HG02588 (cell line): ENCODE data around the gene CCDC85A.
A peak's percentile ranks its signal among the peaks of the same experiment; 100 is the strongest.

Experiments used
- ATAC-seq: cut with Tn5 transposase; IDR thresholded peaks from one replicate; pipeline ENCODE4 v1.9.1; 2021; ENCODE audit warnings: mild to moderate bottlenecking, moderate library complexity; ENCODE audit not compliant: unreplicated experiment

CCDC85A gene

DNA sequence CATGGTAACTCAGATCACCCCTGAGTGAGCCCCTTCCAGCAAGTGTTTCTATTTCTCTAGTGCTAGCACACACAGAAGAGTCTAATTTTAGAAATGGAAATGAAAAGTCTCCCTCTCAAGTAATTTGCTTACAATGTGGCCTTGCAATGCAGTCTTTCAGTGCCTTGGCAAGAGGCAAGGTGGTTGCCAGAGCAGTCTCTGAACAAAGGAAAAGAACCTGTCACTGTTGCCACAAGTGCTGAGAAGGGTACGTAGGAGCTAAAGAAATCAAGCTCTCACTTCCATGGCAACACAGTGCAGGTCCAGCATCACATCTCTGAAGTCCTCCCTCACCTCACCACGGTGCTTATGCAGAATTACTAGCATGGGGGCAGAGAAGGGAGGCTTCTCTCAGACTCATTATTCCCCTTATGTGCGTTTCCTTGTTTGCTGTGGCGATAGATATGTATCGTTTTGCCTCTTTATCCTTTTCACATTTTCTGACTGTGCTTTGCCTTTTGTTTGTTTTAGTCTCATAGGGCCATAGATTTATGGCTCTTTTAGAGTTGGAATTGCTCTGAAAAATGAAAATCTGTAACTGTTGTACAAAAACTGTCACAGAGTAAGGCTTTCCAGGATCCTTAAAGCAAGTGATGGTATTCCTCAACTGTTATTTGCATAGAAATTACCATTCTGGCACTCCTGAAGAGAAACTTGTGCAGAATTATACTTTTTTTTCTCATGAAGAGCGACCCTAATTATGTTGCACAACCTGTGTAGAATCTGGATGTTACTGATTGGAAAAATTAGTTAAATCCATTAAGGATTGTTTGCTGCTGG lies 164.8 kb downstream of the CCDC85A start:
- ATAC-seq = no peak

DNA sequence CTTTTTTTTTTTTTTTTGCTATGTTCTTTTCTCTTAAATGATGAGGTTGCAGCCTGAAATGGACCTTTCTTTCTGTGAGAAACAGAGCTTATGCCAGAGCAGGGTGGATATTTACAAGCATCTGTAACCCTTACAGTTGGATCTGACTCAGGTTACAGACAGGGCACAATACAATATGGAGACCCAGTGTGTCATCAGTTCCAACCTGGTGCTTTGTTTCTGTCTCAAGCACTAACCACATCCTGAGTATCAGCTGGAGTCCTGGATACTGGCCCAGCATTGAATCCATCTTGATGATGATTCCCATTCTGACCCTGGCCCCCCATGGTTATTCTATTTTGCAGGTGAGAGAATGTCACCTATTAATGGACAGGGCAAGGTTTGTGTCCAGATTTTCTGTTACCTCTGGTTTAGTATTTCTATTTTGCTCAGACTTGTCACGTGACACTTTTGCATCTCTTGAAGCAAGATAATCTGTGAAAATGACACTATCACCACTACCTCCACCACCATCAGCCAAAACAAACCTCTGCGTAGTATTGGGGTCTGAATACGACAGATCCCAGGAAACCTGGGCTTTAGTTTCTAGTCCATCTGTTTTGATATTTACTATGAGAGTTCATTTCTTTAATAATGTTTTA lies 174.0 kb downstream of the CCDC85A start:
- no peak for ATAC-seq

DNA sequence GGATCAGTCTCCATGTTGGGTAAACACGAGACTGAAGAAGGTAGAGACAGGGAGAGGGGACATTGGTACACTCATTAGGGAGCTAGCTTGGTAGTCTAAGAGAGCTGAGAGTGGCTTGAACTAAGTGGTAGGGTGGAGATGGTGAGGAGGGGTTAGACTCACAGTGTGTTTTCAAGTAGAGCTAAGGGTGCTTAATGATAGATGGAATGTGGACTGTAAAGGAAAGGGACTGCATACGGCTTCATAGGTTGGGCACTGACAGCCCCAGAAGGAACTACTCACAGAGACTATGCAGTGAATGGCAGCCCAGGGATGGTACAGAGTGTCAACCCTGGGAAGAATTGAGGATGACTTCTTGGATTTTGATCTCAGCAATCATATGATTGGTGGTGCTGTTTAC lies 178.1 kb downstream of the CCDC85A start:
- ATAC-seq = no peak

DNA sequence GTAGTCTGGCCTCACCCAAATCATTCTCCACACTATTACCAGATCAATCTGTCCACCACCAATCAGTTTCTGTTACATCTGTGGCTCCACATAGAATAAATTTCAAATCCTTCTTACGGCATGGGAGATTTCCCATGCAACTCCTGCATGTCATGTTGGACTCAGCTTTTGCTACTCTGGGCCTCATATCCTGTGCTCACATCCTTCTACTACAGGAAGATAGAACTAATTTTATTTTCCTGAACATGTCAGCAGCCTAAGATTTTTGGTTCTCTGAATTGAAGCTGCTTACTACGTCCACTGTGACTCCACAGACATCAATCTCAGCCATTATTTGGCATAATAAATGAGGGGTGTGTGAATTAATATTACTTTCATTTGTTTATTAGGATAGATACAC lies 181.1 kb downstream of the CCDC85A start:
- ATAC-seq = no peak

DNA sequence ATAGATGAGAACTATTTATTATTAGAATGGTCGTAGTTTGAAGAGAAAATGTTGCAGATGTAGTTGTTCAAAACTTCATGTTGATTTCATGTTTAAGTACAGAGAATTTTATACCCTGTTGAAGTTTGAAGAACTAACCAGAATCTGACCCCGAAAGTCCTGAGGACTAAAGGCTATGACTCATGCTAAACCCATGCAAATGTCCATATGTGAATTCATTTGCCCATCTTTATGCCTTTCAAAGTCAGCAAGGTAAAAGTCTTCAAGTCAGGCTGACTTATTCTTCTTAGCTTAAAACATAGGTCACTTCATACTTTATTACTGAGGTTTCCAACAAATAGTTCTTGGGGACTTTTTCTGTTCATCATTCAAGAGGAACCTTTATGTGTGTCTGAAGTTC lies 185.5 kb downstream of the CCDC85A start:
- no peak for ATAC-seq

DNA sequence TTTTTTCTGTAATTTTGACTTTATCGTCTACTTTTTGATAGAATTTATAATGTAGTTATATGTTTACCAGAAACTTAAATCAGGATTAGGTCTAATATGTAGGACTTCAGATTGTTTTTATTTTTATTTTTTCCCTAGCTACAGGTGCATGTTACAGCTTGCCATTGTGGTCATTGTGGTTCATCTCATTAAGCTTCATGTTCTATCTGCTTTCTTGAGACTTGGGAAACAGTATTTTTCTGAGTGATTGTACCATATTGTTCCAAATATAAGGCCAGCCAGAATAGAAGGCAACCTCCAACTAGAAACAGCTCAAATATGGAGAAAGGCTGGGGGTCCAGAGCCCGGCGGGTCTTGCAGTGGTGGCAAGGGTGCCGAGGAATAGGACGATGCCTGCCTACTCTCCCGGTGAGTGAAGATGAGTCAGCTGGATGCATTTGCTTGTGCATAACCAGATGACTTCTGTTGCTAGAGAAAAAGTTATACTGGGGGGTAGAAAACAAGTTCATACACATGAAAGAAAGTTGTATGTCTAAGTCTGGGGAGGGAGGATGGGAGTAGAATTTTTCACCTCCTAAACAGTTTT lies 188.4 kb downstream of the CCDC85A start:
- ATAC-seq = no peak

DNA sequence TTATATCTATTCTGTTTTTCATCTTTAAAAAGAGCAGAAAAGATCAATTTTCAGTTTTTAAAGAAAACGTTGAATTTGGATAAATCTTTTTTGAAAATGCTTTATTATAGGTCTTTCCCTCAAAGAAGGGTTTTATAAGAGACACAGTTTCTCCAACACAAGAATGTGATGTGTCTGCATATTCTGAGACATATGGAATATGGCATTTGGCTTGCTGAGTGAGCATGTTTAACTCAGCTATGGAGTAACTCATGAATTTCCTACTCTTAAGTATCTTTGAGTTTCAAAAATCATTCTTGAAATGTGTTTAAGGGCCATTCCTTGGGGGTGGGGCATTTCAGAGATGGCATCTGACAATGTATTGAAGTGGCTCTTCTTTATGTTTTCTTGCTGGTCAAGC lies 191.5 kb downstream of the CCDC85A start:
- ATAC-seq = no peak

DNA sequence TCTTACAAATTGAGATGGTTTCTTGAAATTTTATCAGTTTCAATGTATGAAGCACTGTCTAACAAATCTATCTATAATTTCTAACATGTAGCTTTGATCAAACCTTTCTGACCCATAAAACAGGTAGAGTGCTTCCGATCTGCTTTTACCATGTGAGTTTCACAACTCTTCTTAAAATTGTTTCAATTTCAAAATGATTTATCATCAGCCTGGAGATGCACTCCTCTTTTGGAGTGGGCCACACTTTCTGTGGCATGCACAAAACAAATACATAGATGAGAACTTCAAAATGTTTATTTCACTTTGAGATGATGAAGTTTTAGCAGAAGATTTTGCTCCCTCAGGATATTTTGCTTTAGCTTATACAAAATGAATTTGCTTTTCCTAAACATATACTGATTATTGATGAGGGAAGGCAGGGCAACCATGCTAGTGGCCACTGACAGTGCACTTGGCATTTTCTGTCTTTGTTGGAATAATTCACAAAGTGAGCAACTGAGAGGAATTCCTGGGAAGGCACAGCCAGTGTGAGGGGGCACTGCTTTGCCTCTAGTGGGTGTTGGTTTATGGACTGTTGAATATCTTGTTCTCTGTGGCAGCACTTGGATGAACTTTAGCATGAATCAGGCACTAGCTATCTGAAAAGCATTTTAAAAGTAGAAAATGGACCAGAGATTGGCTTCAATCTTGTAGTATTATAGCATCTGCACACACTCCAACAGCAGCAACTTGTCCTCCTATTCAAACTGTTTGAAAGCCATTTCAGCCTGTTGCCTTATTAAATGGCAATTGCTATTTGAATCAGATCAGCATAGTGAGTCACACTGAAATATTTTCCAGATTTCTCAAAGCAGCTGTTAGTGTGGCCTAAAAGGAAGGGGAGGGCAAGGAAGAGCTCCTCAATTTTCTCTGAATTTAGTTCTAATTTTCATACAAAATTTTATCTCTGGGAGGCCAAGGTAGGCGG lies 193.2 kb downstream of the CCDC85A start:
- ATAC-seq = no peak

DNA sequence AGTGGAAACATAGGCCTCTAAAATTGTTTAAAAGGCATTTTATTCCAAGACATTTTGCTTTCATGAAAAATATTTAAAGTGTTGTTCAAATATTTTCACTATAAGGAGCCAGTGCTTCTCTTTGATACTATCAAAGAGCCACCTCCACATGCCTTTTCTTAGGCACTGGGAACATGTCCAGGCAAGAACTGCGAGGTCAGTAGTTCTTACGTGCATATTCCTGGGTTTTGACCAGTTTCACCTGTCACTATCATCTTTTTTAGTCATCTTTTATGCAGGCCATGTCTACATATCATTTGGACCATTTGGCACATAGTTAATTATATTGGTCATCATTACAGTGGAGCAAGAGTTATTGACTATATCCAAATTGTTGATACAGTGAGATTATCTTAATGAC lies 195.3 kb downstream of the CCDC85A start:
- no peak for ATAC-seq

DNA sequence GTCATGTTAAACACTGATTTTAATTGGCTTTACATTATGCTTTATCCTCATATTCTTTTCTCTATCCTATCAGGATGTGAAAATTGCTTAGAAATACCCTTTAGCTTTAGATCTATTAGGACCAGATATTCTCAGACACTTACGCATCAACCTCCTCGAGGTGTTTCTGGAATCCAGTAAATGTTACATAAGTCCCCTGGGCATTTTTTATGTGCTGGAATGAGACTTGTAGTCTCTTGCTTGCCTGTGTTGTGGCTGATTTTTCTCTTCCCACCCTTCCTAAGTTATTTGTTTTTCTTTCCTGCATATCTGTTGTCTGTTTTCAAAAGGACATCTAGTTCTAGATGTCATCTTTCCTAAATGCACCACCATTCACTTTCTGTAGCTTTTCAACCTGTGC lies 197.1 kb downstream of the CCDC85A start:
- no peak for ATAC-seq

DNA sequence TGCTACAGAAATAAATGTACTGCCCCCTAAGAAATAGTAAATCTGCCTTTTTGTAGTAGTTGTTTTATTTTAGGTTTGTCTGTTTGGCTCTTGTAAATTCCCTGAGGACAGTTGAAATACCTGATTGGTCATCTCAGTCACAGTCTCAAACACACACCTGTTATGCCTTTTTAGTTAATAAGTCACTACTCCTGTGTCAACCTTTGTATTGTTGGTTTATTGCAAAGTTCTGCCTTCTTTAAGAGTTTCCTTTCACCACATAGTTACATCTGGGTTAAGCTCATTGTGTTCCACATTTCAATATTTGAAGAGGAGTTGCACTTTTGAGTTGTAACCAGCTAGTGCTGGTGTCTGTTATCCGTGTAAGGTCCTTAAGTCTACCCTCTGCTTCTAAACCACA lies 198.7 kb downstream of the CCDC85A start:
- ATAC-seq = no peak

DNA sequence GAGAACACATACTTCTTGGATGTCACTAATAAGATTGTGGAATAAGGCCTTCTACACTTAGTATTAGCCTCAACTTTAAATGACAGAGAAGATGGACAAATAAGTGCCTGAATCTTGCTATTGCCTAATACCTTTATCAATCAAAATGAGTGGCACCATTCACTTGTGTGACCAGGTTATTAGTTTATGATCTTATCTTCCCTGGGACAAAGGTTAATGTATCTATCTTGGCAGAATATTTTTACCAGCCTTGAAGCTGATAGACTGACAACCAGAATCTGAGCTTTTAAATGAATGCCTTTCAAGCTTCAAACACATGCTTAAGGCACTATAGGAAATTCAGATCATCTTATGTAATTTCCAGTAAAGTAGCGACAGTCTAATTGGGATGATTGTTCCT lies 202.9 kb downstream of the CCDC85A start:
- no peak for ATAC-seq

DNA sequence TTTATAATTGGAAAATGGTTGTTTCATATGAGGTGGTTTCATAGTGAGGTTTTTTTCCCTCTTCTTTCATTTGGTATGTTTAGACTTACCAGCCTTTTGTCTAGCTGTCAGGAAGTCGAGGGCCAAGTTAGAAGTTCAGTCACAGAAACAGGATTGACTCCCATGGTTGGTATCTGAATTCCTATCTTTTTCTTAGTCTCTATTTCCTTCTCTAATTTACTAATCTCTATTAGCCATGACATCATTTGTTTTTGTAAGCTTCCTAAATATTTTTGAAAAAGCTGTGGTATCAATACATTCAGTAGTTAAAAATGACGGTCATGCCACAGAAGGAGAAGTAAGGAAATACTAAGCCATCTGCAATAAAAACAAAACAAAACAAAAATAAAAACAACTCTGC lies 206.9 kb downstream of the CCDC85A start:
- no peak for ATAC-seq

DNA sequence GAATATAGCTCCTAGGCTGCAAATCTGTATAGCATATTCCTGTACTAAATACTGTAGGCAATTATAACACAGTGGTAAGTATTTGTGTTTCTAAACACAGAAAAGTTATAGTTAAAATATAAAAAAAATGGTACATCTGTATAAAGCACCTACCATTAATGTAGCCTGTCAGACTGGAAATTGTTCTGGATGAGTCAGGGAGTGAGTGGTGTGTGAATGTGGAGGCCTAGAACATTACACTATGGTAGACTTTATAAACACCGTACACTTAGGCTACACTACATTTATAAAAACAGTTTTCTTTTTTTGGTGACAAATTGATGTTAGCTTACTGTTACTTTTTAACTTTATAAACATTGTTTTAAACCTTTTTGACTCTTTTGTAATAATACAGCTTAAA lies 226.3 kb downstream of the CCDC85A start:
- no peak for ATAC-seq

DNA sequence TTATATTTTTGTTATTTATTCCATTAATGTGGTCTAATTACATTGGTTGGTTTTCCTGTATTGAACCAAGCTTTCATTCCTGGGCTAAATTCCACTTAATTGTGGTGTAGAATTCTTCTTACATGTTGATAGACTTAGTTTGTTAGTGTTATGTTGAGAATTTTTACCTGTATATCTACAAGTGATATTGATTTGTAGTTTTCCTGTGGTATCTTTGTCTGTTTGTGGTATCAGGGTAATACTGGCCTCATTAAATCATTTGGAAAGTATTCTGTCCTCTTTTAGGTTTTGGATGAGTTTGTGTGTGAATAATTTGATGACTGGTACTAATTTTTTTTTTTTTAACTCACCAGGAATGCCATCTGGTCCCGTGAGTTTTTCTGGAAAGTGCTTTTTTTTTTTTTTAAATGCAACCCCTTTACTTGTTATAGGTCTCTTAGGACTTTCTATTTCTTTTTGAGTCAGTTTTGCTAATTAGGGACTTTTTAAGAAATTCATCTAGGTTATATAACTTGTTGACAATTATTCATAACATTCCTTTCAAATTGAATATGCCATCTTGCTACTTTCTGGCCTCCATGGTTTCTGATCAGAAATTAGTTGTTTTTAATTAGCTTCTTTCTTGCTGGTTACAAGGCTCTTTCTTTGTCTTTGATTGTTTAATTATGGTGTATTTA lies 232.8 kb downstream of the CCDC85A start:
- ATAC-seq = peak; percentile 64
